Ishikawa (cell line): ENCODE results near the gene TMEM86A.

Source experiments
- CEBPB ChIP-seq: IDR thresholded peaks from 2 replicates; pipeline ENCODE4 v1.6.1; 2012
- CREB1 ChIP-seq: IDR thresholded peaks from 2 replicates; pipeline ENCODE4 v1.6.1; 2012; ENCODE audit warnings: low read depth
- EGR1 ChIP-seq: IDR thresholded peaks from 2 replicates; pipeline ENCODE4 v1.6.1; 2012
- EP300 ChIP-seq: IDR thresholded peaks from 2 replicates; pipeline ENCODE4 v1.6.1; 2012; ENCODE audit warnings: borderline replicate concordance
- FOXM1 ChIP-seq: IDR thresholded peaks from 2 replicates; pipeline ENCODE4 v1.6.1; 2012; ENCODE audit warnings: low read depth, borderline replicate concordance
- NFIC ChIP-seq: IDR thresholded peaks from 2 replicates; pipeline ENCODE4 v1.6.1; 2012
- RAD21 ChIP-seq: IDR thresholded peaks from 2 replicates; pipeline ENCODE4 v1.6.1; 2012; ENCODE audit warnings: low read depth
- TAF1 ChIP-seq: IDR thresholded peaks from 2 replicates; pipeline ENCODE4 v1.6.1; 2012; ENCODE audit warnings: low read depth, mild to moderate bottlenecking
- TCF12 ChIP-seq: IDR thresholded peaks from 2 replicates; pipeline ENCODE4 v1.6.1; 2012; ENCODE audit warnings: low read depth
- TEAD4 ChIP-seq: IDR thresholded peaks from 2 replicates; pipeline ENCODE4 v1.6.1; 2012
- YY1 ChIP-seq: IDR thresholded peaks from 2 replicates; pipeline ENCODE4 v1.6.1; 2012; ENCODE audit warnings: low read depth
- ZBTB7A ChIP-seq: IDR thresholded peaks from 2 replicates; pipeline ENCODE4 v1.6.1; 2012; ENCODE audit warnings: low read depth
- TF ChIP-seq, protein P1 (sequence below): IDR thresholded peaks from 2 replicates; pipeline ENCODE4 v1.6.1; 2012; ENCODE audit warnings: low read depth, mild to moderate bottlenecking
- TF ChIP-seq, protein P2 (sequence below): IDR thresholded peaks from 2 replicates; pipeline ENCODE4 v1.6.1; 2012
- TF ChIP-seq, protein P3 (sequence below): IDR thresholded peaks from 2 replicates; pipeline ENCODE4 v1.6.1; 2012

The TMEM86A gene

DNA sequence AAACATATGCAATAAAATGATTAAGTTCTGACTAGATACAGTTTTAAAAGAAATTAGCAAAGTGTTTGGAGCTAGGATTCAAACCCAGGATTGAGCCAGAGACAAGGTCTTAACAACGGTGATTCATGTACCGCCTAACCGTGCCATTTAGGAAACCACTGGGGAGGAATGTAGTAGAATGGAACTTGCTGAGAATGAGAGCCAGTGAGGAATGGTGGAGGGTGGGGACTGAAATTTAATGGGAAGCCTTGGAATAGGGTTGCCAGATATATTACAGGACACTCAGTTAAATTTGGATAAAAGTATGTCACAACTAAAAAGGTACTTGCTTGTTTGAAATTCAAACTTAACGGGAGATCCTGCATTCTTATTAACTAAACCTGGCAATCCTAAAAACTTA lies 30.4 kb upstream of the TMEM86A start:
- no peak for TF ChIP-seq EGR1
- TF ChIP-seq YY1 = no peak
- TF ChIP-seq, protein P1, sequence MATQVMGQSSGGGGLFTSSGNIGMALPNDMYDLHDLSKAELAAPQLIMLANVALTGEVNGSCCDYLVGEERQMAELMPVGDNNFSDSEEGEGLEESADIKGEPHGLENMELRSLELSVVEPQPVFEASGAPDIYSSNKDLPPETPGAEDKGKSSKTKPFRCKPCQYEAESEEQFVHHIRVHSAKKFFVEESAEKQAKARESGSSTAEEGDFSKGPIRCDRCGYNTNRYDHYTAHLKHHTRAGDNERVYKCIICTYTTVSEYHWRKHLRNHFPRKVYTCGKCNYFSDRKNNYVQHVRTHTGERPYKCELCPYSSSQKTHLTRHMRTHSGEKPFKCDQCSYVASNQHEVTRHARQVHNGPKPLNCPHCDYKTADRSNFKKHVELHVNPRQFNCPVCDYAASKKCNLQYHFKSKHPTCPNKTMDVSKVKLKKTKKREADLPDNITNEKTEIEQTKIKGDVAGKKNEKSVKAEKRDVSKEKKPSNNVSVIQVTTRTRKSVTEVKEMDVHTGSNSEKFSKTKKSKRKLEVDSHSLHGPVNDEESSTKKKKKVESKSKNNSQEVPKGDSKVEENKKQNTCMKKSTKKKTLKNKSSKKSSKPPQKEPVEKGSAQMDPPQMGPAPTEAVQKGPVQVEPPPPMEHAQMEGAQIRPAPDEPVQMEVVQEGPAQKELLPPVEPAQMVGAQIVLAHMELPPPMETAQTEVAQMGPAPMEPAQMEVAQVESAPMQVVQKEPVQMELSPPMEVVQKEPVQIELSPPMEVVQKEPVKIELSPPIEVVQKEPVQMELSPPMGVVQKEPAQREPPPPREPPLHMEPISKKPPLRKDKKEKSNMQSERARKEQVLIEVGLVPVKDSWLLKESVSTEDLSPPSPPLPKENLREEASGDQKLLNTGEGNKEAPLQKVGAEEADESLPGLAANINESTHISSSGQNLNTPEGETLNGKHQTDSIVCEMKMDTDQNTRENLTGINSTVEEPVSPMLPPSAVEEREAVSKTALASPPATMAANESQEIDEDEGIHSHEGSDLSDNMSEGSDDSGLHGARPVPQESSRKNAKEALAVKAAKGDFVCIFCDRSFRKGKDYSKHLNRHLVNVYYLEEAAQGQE = no peak
- TF ChIP-seq, protein P2, sequence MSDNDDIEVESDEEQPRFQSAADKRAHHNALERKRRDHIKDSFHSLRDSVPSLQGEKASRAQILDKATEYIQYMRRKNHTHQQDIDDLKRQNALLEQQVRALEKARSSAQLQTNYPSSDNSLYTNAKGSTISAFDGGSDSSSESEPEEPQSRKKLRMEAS = no peak
- no peak for TF ChIP-seq FOXM1
- no peak for TF ChIP-seq NFIC
- TF ChIP-seq EP300 = no peak
- TF ChIP-seq CEBPB = no peak
- TF ChIP-seq TCF12 = no peak
- no peak for TF ChIP-seq RAD21
- TF ChIP-seq ZBTB7A = no peak
- no peak for TF ChIP-seq TEAD4
- TF ChIP-seq TAF1 = no peak
- no peak for TF ChIP-seq CREB1
- TF ChIP-seq, protein P3, sequence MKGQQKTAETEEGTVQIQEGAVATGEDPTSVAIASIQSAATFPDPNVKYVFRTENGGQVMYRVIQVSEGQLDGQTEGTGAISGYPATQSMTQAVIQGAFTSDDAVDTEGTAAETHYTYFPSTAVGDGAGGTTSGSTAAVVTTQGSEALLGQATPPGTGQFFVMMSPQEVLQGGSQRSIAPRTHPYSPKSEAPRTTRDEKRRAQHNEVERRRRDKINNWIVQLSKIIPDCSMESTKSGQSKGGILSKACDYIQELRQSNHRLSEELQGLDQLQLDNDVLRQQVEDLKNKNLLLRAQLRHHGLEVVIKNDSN = no peak

DNA sequence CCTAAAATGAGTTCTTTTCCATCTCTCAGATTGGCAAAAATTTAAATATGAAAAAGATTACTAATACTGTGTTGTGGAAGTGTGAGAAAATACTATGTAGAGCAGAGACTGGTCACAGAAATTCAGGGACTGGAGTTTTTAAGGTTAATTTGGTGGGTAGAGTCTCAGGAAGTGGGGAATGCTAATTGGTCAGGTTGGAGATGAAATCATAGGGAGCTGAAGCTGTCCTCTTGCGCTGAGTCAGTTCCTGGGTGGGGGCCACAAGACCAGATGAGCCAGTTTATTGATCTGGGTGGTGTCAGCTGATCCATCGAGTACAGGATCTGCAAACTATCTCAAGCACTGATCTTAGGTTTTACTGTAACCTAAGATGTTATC lies 29.4 kb upstream of the TMEM86A start:
- TF ChIP-seq, protein P2 = no peak
- no peak for TF ChIP-seq TAF1
- TF ChIP-seq, protein P3 = no peak
- no peak for TF ChIP-seq RAD21
- no peak for TF ChIP-seq TEAD4
- TF ChIP-seq, protein P1 = no peak
- TF ChIP-seq EGR1 = no peak
- TF ChIP-seq CEBPB = no peak
- TF ChIP-seq EP300 = no peak
- TF ChIP-seq FOXM1 = no peak
- TF ChIP-seq ZBTB7A = no peak
- TF ChIP-seq TCF12 = no peak

DNA sequence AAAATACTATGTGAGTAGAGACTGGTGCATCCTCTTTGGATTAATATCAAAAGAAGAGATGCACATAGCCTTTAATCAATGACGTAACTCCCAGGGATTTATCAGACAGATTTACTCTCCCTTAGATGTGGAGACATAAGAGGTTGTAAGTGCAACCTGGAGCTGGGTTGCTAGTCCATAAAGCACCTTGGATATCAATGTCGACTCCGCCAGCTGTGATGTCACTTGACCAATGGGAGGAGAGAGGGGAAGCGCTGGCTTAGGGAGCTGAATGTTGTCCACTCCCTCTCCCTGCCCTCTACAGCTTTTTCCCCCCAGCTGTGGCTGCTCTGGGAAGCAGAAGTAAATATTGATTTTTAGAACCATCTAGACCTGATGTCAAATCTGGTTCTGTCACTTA lies 28.9 kb upstream of the TMEM86A start:
- TF ChIP-seq CEBPB = no peak

DNA sequence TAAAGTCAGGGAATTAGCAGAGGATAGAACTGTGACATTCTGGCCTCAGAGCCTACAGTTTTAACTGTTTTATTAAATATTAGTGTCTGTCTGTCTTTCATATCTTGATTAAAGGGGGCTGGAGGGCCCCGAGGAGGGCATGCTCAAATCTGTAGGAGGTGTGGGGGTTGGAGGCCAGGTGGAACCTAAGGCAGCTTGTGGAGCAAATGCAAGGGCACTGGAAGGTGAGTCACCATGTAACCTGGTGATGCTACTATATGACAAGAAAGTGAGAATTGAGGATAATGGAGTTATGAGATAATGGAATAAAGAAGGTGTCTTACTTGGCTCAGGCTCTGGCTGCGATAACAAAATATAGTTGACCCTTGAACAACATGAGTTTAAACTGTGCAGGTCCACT lies 27.3 kb upstream of the TMEM86A start:
- TF ChIP-seq TAF1 = no peak
- no peak for TF ChIP-seq ZBTB7A
- no peak for TF ChIP-seq EP300
- TF ChIP-seq CEBPB = no peak
- TF ChIP-seq TEAD4 = no peak
- TF ChIP-seq TCF12 = no peak
- no peak for TF ChIP-seq EGR1
- TF ChIP-seq, protein P3 = no peak
- TF ChIP-seq FOXM1 = no peak
- no peak for TF ChIP-seq NFIC
- TF ChIP-seq, protein P2 = no peak

DNA sequence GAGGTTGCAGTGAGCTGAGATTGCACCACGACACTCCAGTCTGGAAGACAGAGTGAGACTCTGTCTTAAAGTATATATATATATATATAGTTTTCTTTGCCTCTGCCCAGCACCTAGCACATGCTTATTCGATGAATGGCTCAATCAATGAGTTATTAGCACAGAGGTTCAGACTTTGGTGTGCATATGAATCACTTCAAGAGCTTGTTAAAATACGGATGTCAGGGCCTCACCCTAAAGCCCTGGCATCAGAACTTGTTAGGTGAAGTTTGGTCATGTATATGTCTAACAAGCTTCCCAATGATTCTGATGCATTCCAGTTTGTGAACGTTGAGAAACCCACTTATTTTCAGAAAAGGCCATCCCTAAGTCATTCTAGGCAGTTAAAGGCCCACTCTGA lies 21.8 kb upstream of the TMEM86A start:
- TF ChIP-seq, protein P2 = no peak
- TF ChIP-seq ZBTB7A (no peak), TAF1 (no peak), CREB1 (no peak), TEAD4 (no peak), EGR1 (no peak), YY1 (no peak), FOXM1 (no peak), TCF12 (no peak), RAD21 (no peak)
- TF ChIP-seq, protein P1 = no peak
